ENCODE results near the gene COQ8B.

DNA sequence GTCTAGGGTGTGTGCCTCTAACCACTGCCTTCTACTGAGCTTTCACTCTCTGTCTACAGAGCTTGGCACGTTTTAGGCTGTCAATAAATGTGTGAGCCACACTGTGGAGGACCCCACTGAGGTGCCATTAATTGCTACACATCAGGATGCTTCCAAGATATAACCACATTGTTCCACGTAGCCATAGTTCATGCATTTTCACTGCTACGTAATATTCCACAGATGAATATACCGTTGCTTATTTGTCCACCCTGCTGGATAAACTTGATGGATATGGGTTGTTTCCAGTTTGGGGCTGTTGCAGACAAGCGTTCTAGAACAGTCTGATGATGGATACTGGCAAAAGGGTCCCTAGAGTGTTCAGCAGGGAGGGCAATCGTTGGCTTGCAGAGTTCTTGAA, 14.9 kb downstream of the COQ8B start:
- TF ChIP-seq, protein P1, sequence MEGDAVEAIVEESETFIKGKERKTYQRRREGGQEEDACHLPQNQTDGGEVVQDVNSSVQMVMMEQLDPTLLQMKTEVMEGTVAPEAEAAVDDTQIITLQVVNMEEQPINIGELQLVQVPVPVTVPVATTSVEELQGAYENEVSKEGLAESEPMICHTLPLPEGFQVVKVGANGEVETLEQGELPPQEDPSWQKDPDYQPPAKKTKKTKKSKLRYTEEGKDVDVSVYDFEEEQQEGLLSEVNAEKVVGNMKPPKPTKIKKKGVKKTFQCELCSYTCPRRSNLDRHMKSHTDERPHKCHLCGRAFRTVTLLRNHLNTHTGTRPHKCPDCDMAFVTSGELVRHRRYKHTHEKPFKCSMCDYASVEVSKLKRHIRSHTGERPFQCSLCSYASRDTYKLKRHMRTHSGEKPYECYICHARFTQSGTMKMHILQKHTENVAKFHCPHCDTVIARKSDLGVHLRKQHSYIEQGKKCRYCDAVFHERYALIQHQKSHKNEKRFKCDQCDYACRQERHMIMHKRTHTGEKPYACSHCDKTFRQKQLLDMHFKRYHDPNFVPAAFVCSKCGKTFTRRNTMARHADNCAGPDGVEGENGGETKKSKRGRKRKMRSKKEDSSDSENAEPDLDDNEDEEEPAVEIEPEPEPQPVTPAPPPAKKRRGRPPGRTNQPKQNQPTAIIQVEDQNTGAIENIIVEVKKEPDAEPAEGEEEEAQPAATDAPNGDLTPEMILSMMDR (conservative IDR thresholded peaks at IDR 0.05), result no peak
- no peak for TF ChIP-seq ZFX (IDR thresholded peaks at IDR 0.05)

Measured in C4-2B (cell line).